H1 (cell line): ENCODE data around the gene NID1. TPM values are rescaled to one million over a fixed set of nuclear protein-coding genes. Genes with fewer than 3 reads are reported as not detected.

Experiments
- CTCF ChIA-PET: fragments of 300-600 bp; sonication (Branson Sonifier 250); formaldehyde crosslinking; loops from one replicate; lab custom pipeline; 2021; ENCODE audit not compliant: partially characterized antibody; lab: Charles Lee
- POLR2A ChIA-PET: fragments of 300-600 bp; sonication (Branson Sonifier 250); formaldehyde crosslinking; loops from one replicate; lab custom pipeline; 2021; ENCODE audit warnings: inconsistent platforms; ENCODE audit not compliant: partially characterized antibody; lab: Charles Lee
- DNase-seq, 2 experiments: peaks; one replicate each; pipeline versions ENCODE4 v3.0.0 to v3.0.0-alpha.2; 2010 to 2022; ENCODE audit warnings: low spot score in 2 of 2, low read depth in 1 of 2, mixed read lengths in 1 of 2
- FAIRE-seq: peaks from 2 replicates; lab custom pipeline; 2011; peaks lifted over from hg19 to GRCh38; lab: Jason Lieb, UNC
- H2AFZ ChIP-seq: 2 replicates; pipeline ENCODE4 v1.8.1; 2012; ENCODE audit warnings: low read length, inconsistent platforms
- H2AK5ac ChIP-seq: 2 replicates; pipeline ENCODE4 v1.6.1; 2013; ENCODE audit warnings: low read depth, low read length
- H2BK120ac ChIP-seq: replicated peaks from 2 replicates; pipeline ENCODE3; 2013; ENCODE audit warnings: low read depth, low read length, inconsistent platforms
- H2BK12ac ChIP-seq: 2 replicates; pipeline ENCODE4 v1.6.1; 2013; ENCODE audit warnings: low read depth, low read length
- H2BK15ac ChIP-seq: 2 replicates; pipeline ENCODE4 v1.6.1; 2013; ENCODE audit warnings: low read length
- H2BK20ac ChIP-seq: 2 replicates; pipeline ENCODE4 v1.6.1; 2013; ENCODE audit warnings: low read length
- H2BK5ac ChIP-seq: 2 replicates; pipeline ENCODE4 v1.6.1; 2013; ENCODE audit warnings: low read depth, low read length
- H3K14ac ChIP-seq: 2 replicates; pipeline ENCODE4 v1.6.1; 2013; ENCODE audit warnings: inconsistent platforms; ENCODE audit not compliant: insufficient read length
- H3K18ac ChIP-seq: 2 replicates; pipeline ENCODE4 v1.6.1; 2013; ENCODE audit warnings: low read length; ENCODE audit errors: extremely low read depth
- H3K23ac ChIP-seq: 2 replicates; pipeline ENCODE4 v1.6.1; 2013; ENCODE audit warnings: inconsistent platforms; ENCODE audit not compliant: insufficient read length
- H3K23me2 ChIP-seq: 2 replicates; pipeline ENCODE4 v1.6.1; 2013; ENCODE audit warnings: low read depth, low read length
- H3K27ac ChIP-seq: 2 replicates; pipeline ENCODE4 v1.6.1; 2011; ENCODE audit warnings: low read depth, low read length, inconsistent platforms
- H3K27me3 ChIP-seq, 4 experiments: replicated peaks in 1 of 4; 1 replicate in 1 of 4; 2 replicates in 3 of 4; pipeline versions ENCODE4 v1.6.1 to v1.8.1; 2011 to 2013; ENCODE audit warnings: low read length in 3 of 4, mild to moderate bottlenecking in 3 of 4, inconsistent platforms in 2 of 4, mixed read lengths in 2 of 4, moderate library complexity in 1 of 4; ENCODE audit not compliant: control insufficient read depth in 3 of 4, insufficient read depth in 3 of 4; ENCODE audit errors: extremely low read depth in 1 of 4
- H3K36me3 ChIP-seq, 4 experiments: 2 replicates each; pipeline versions ENCODE4 v1.6.1 to v1.8.1; 2011 to 2013; ENCODE audit warnings: mild to moderate bottlenecking in 4 of 4, low read length in 3 of 4, moderate library complexity in 2 of 4, control low read depth in 1 of 4, inconsistent platforms in 1 of 4; ENCODE audit not compliant: insufficient read depth in 4 of 4, control insufficient read depth in 2 of 4
- H3K4ac ChIP-seq: replicated peaks from 2 replicates; pipeline ENCODE3; 2013; ENCODE audit warnings: low read length, low read depth, mixed read lengths, inconsistent platforms; ENCODE audit not compliant: insufficient read length
- H3K4me1 ChIP-seq, 4 experiments: replicated peaks in 1 of 4; 1 replicate in 1 of 4; 2 replicates in 3 of 4; pipeline versions ENCODE4 v1.6.1 to v1.8.1; 2011 to 2013; ENCODE audit warnings: low read length in 3 of 4, inconsistent platforms in 2 of 4, mixed read lengths in 1 of 4; ENCODE audit not compliant: insufficient read depth in 4 of 4, control insufficient read depth in 3 of 4
- H3K4me2 ChIP-seq, 2 experiments: 2 replicates each; pipeline versions ENCODE4 v1.6.1 to v1.8.1; 2011 to 2013; ENCODE audit warnings: low read depth in 2 of 2, low read length in 2 of 2, control low read depth in 1 of 2, inconsistent platforms in 1 of 2, mild to moderate bottlenecking in 1 of 2; ENCODE audit not compliant: insufficient read depth in 1 of 2
- H3K4me3 ChIP-seq, 4 experiments: fragments of 200-600, 300-600 bp in 1 of 4; sonication (generic), shearing (Covaris generic), sonication (Bioruptor Twin) in 1 of 4; 2 replicates each; pipeline versions ENCODE4 v1.5.1 to v1.8.1; 2011 to 2016; ENCODE audit warnings: low read length in 4 of 4, low read depth in 3 of 4, control low read depth in 2 of 4, inconsistent platforms in 2 of 4, mild to moderate bottlenecking in 2 of 4, mixed read lengths in 1 of 4, moderate library complexity in 1 of 4; ENCODE audit not compliant: insufficient read depth in 2 of 4; ENCODE audit errors: extremely low read depth in 1 of 4
- H3K56ac ChIP-seq: replicated peaks from 2 replicates; pipeline ENCODE3; 2013; ENCODE audit warnings: low read depth, mild to moderate bottlenecking, mixed read lengths, low read length, inconsistent platforms; ENCODE audit not compliant: insufficient read length
- H3K79me1 ChIP-seq: 2 replicates; pipeline ENCODE4 v1.6.1; 2013; ENCODE audit warnings: low read depth, low read length, control low read depth
- H3K79me2 ChIP-seq, 2 experiments: 2 replicates each; pipeline versions ENCODE4 v1.6.1 to v1.8.1; 2012 to 2013; ENCODE audit warnings: low read length in 2 of 2, mild to moderate bottlenecking in 2 of 2, inconsistent platforms in 1 of 2; ENCODE audit not compliant: insufficient read depth in 2 of 2, control insufficient read depth in 1 of 2
- H3K9ac ChIP-seq, 4 experiments: replicated peaks in 1 of 4; 1 replicate in 1 of 4; 2 replicates in 3 of 4; pipeline versions ENCODE4 v1.6.1 to v1.8.1; 2011 to 2013; ENCODE audit warnings: low read depth in 3 of 4, low read length in 3 of 4, control low read depth in 2 of 4, mild to moderate bottlenecking in 2 of 4, moderate library complexity in 2 of 4, inconsistent platforms in 1 of 4; ENCODE audit errors: extremely low read depth in 1 of 4
- H3K9me3 ChIP-seq, 2 experiments: 2 replicates each; pipeline versions ENCODE4 v1.6.1 to v1.8.1; 2012 to 2013; ENCODE audit warnings: mild to moderate bottlenecking in 2 of 2, moderate library complexity in 2 of 2, control low read depth in 1 of 2, inconsistent platforms in 1 of 2, low read depth in 1 of 2, low read length in 1 of 2, mixed read lengths in 1 of 2; ENCODE audit not compliant: insufficient read depth in 2 of 2
- H4K20me1 ChIP-seq, 2 experiments: replicated peaks in 1 of 2; 2 replicates each; pipeline versions ENCODE3 to v1.8.1; 2011 to 2013; ENCODE audit warnings: inconsistent platforms in 2 of 2, low read length in 2 of 2, mild to moderate bottlenecking in 1 of 2; ENCODE audit not compliant: insufficient read depth in 2 of 2, control insufficient read depth in 1 of 2
- H4K5ac ChIP-seq: 2 replicates; pipeline ENCODE4 v1.6.1; 2013; ENCODE audit warnings: low read length, low read depth, mixed read lengths, inconsistent platforms; ENCODE audit not compliant: insufficient read length
- H4K8ac ChIP-seq: 2 replicates; pipeline ENCODE4 v1.8.0; 2013; ENCODE audit warnings: mild to moderate bottlenecking, moderate library complexity, low read length, inconsistent platforms; ENCODE audit not compliant: insufficient read depth; ENCODE audit errors: extremely low read depth
- H4K91ac ChIP-seq: replicated peaks from 2 replicates; pipeline ENCODE3; 2013; ENCODE audit warnings: low read length, mixed read lengths, inconsistent platforms; ENCODE audit not compliant: insufficient read length
- ATF3 ChIP-seq: IDR thresholded peaks from 2 replicates; pipeline ENCODE4 v1.6.1; 2011; ENCODE audit warnings: low read depth, mild to moderate bottlenecking, low read length; ENCODE audit not compliant: insufficient read depth
- GTF2F1 ChIP-seq: IDR thresholded peaks from 2 replicates; pipeline ENCODE4 v1.6.1; 2012; ENCODE audit warnings: low read depth, low read length, improper control_type of control experiment, borderline replicate concordance
- KDM1A ChIP-seq: fragments of 200-600, 300-600 bp; sonication (generic); IDR thresholded peaks from 2 replicates; pipeline ENCODE4 v1.7.1; 2016; ENCODE audit warnings: mild to moderate bottlenecking, low read length, borderline replicate concordance
- KDM4A ChIP-seq: IDR thresholded peaks from one replicate; pipeline ENCODE4 v1.7.1; 2012; ENCODE audit warnings: low read depth, mild to moderate bottlenecking, moderate library complexity, low read length, inconsistent platforms; ENCODE audit not compliant: severe bottlenecking
- NRF1 ChIP-seq: IDR thresholded peaks from 2 replicates; pipeline ENCODE4 v1.6.1; 2011; ENCODE audit warnings: mild to moderate bottlenecking, low read depth, low read length, improper control_type of control experiment
- POLR2A ChIP-seq, 2 experiments: IDR thresholded peaks; 1 replicate in 1 of 2; 2 replicates in 1 of 2; pipeline ENCODE4 v1.6.1; 2011; ENCODE audit warnings: low read depth in 2 of 2, low read length in 2 of 2, mild to moderate bottlenecking in 2 of 2; ENCODE audit errors: control extremely low read depth in 1 of 2
- POU5F1 ChIP-seq: IDR thresholded peaks from 2 replicates; pipeline ENCODE4 v1.6.1; 2011; ENCODE audit warnings: low read depth, mild to moderate bottlenecking, low read length, moderate library complexity
- RNF2 ChIP-seq: fragments of 200-900, 300-1000 bp; sonication (generic); IDR thresholded peaks from 2 replicates; pipeline ENCODE4 v1.7.1; 2016; ENCODE audit warnings: borderline replicate concordance, low read depth, mild to moderate bottlenecking, antibody characterized with exemption, low read length; ENCODE audit not compliant: poor library complexity, severe bottlenecking; ENCODE audit errors: missing control alignments
- SAP30 ChIP-seq: fragments of 300-600 bp; sonication (generic); IDR thresholded peaks from 2 replicates; pipeline ENCODE4 v1.7.1; 2012; ENCODE audit warnings: low read length, moderate library complexity, mild to moderate bottlenecking, inconsistent platforms; ENCODE audit not compliant: insufficient read depth, insufficient replicate concordance
- ZNF274 ChIP-seq: IDR thresholded peaks from 2 replicates; pipeline ENCODE4 v1.7.0; 2012; ENCODE audit warnings: low read length, borderline replicate concordance; ENCODE audit errors: extremely low read depth
- WGBS, 2 experiments: shearing (Covaris generic) in 1 of 2; methylation state at CpG; one replicate each; pipeline versions ENCODE4 v1.1.6 to v1.1.7; 2013 to 2015; ENCODE audit warnings: low lambda C conversion rate in 2 of 2, mixed read lengths in 2 of 2, inconsistent platforms in 1 of 2, low coverage in 1 of 2, missing lambda C conversion rate in 1 of 2; ENCODE audit not compliant: insufficient replicate concordance in 2 of 2, insufficient coverage in 1 of 2, insufficient read length in 1 of 2; ENCODE audit errors: extremely low coverage in 1 of 2, missing lambda C conversion rate in 1 of 2; 5-methylcytosine and 5-hydroxymethylcytosine counted together
- polyA plus RNA-seq, 7 experiments: library from polyadenylated mRNA; depleted of rRNA in 3 of 7; stranded (reverse) in 5 of 7; unstranded in 2 of 7; fragments of >200 nt in 5 of 7; fragments of 200-250 nt in 2 of 7; gene quantifications; 1 replicate in 5 of 7; 2 replicates in 1 of 7; 4 replicates in 1 of 7; pipeline versions ENCODE4 v1.2.1 to v1.2.3, GENCODE V29; 2011 to 2013; ENCODE audit warnings: missing spikeins in 2 of 7, mixed read lengths in 2 of 7
- total RNA-seq: library from RNA; stranded (reverse); fragmentation: NEBNext Ultra II Directional; extraction: Animal tissue kit (Norgen Biotek cat#: 25700); gene quantifications from 2 replicates; pipeline ENCODE4 v1.2.1, GENCODE V29; 2021

NID1 gene
- total and polyA plus RNA-seq, 2 of the 8 experiments (the other 6 are each of a cell fraction or from before 2014, with no cell fraction given), result 20.9 to 25.4 TPM

GRCh38 chr1:235942625-235942934, 122.3 kb downstream of the NID1 start:
- H2BK20ac ChIP-seq, result no peak overlapping the region
- no peaks in the 10 kb centered on the region; a peak in 1 of 7 replicates for H3K27me3 ChIP-seq
- no peak overlapping the region for H3K27ac ChIP-seq
- H2AK5ac ChIP-seq, result no peak overlapping the region
- peaks cover 2% of the 10 kb centered on the region; the same call in 1 of the 2 replicates for H3K23me2 ChIP-seq
- no peak overlapping the region for H3K56ac ChIP-seq
- no peak overlapping the region for H4K91ac ChIP-seq
- H3K4me1 ChIP-seq, result no peaks in the 10 kb centered on the region
- no peak overlapping the region for H4K8ac ChIP-seq
- H3K4me3 ChIP-seq, result no peak overlapping the region
- no peaks in the 10 kb centered on the region for H4K20me1 ChIP-seq
- no peak overlapping the region for H2BK12ac ChIP-seq
- DNase-seq, result no peak
- H3K79me2 ChIP-seq, result no peaks in the 10 kb centered on the region
- no peak overlapping the region for H2BK120ac ChIP-seq
- no peaks in the 10 kb centered on the region for H3K79me1 ChIP-seq
- H3K9me3 ChIP-seq, result no peaks in the 10 kb centered on the region
- H2BK15ac ChIP-seq, result no peak overlapping the region
- no peaks in the 10 kb centered on the region for H3K36me3 ChIP-seq
- no peak overlapping the region for H3K4me2 ChIP-seq
- ChIA-PET CTCF (interaction anchor here (0.7 to 6.7 kb wide), 5 partner anchors 12 to 77 kb away, joined by 3 to 35 read pairs (median 3); partner anchors contain the start of gene LYST), POLR2A (no interaction called here)
- no peak overlapping the region for H3K14ac ChIP-seq
- no peak overlapping the region for H2AFZ ChIP-seq
- H2BK5ac ChIP-seq, result no peak overlapping the region
- H3K4ac ChIP-seq, result no peak overlapping the region
- H4K5ac ChIP-seq, result no peak overlapping the region
- no peak overlapping the region for H3K9ac ChIP-seq
- H3K18ac ChIP-seq, result no peak overlapping the region
- FAIRE-seq, result no peak
- TF ChIP-seq SAP30, result no peak
- no peak for TF ChIP-seq POU5F1
- no peak for TF ChIP-seq KDM4A
- TF ChIP-seq RNF2, result no peak
- no peak for TF ChIP-seq POLR2A (IDR thresholded peaks at IDR 0.05; ENCODE audit: control extremely low read depth in 1 of 2, low read depth in 2 of 2, low read length in 2 of 2)
- no peak for TF ChIP-seq ZNF274
- no peak for TF ChIP-seq GTF2F1
- TF ChIP-seq NRF1, result no peak
- TF ChIP-seq ATF3, result no peak
- no peak for TF ChIP-seq KDM1A
- TF ChIP-seq, all 59 proteins: peak for 0
- WGBS, 2 experiments, result 93% methylated on average over 6 of the region's 6 CpGs; no CpG with 5 or more reads in 1 of the 2 experiments
- no peak overlapping the region for H3K23ac ChIP-seq
